NB4 (cell line): ENCODE data around the gene PRRX2.

Experiments used
- DNase-seq: peaks from one replicate; pipeline ENCODE4 v3.0.0; 2010; ENCODE audit warnings: low read depth
- H3K4me3 ChIP-seq: one replicate; pipeline ENCODE4 v1.5.1; 2011; ENCODE audit warnings: mild to moderate bottlenecking, low read depth, low read length, moderate library complexity
- MYC ChIP-seq: IDR thresholded peaks from 2 replicates; pipeline ENCODE4 v1.6.1; 2011; ENCODE audit warnings: low read depth, low read length
- POLR2A ChIP-seq: IDR thresholded peaks from 2 replicates; pipeline ENCODE4 v1.6.1; 2011; ENCODE audit warnings: mild to moderate bottlenecking; ENCODE audit not compliant: insufficient read length; ENCODE audit errors: extremely low read depth
- TF ChIP-seq, protein P1 (sequence below): IDR thresholded peaks from one replicate; pipeline ENCODE4 v1.5.1; 2012; ENCODE audit warnings: low read depth, low read length
- TF ChIP-seq, protein P2 (sequence below): IDR thresholded peaks from 2 replicates; pipeline ENCODE4 v1.6.1; 2011; ENCODE audit warnings: low read depth, low read length

The PRRX2 gene

DNA sequence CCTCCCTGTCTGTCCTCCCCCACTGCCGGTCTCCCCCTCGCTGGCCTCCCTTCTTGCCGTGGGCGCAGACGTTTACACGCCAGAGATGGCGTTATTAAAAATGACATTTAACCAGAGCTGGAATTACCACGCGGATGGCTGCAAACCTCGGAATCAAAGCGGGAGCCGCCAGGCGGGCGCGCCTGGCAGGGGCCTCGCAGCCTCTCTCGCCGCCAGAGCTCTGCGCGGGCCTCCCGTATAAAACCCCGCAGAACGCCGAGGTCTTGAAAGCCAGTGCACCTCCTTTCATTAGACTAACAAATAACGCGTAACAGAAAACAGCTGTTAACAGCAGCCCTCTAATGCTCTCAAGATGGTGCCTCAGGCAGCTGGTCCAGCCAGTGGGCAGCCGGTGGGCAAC is 10.2 kb downstream of the PRRX2 start:
- no peak for DNase-seq
- no peak overlapping the region for H3K4me3 ChIP-seq
- TF ChIP-seq MYC: no peak
- TF ChIP-seq, protein P1, sequence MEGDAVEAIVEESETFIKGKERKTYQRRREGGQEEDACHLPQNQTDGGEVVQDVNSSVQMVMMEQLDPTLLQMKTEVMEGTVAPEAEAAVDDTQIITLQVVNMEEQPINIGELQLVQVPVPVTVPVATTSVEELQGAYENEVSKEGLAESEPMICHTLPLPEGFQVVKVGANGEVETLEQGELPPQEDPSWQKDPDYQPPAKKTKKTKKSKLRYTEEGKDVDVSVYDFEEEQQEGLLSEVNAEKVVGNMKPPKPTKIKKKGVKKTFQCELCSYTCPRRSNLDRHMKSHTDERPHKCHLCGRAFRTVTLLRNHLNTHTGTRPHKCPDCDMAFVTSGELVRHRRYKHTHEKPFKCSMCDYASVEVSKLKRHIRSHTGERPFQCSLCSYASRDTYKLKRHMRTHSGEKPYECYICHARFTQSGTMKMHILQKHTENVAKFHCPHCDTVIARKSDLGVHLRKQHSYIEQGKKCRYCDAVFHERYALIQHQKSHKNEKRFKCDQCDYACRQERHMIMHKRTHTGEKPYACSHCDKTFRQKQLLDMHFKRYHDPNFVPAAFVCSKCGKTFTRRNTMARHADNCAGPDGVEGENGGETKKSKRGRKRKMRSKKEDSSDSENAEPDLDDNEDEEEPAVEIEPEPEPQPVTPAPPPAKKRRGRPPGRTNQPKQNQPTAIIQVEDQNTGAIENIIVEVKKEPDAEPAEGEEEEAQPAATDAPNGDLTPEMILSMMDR: no peak
- TF ChIP-seq, protein P2, sequence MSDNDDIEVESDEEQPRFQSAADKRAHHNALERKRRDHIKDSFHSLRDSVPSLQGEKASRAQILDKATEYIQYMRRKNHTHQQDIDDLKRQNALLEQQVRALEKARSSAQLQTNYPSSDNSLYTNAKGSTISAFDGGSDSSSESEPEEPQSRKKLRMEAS: no peak
- no peak for TF ChIP-seq POLR2A

DNA sequence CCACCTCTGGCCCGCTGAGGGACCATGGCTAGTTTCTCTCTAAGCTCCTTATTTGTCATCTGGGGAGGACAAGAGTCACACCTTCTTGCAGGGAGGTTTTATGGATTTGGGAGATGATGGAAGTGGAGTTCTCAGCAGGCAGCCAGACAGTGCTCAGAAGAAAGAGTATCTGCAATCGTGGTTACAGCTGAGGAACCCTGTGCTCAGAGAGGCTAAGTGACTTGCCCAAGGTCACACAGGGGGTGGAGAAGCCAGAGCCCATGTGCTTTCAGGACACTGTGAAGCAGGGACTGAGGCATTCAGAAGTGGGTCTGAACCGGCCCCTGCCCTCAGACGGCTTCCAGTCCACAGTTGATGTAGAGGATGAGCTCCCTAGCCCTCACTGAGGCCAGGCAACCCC is 10.8 kb downstream of the PRRX2 start:
- DNase-seq: no peak

DNA sequence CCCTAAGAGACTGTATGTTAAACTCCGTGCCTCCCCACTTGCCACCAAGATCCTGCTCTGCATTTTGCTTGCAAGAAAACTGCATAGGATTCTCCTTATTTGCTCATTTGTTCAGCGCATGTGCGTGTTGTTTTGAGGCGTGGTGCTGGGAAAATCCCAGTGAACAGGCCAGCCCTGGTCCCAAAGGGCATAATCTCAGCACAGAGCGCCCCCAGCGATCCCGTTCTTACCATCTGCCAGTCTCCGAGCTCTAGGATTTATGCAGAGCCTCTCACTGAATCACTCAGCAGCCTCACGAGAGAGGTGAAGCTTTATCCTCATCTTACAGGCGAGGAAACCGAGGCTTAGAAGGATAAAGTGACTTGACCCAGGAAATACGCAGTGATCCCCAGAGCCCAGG is 11.5 kb downstream of the PRRX2 start:
- TF ChIP-seq, protein P2: no peak
- TF ChIP-seq, protein P1: no peak
- TF ChIP-seq MYC (no peak), POLR2A (no peak)
- no peak for DNase-seq

More for the DNA sequence above, 10.8 kb downstream of the PRRX2 start:
- no peak overlapping the region for H3K4me3 ChIP-seq
- TF ChIP-seq, protein P1: no peak
- no peak for TF ChIP-seq MYC
- TF ChIP-seq POLR2A: no peak

DNA sequence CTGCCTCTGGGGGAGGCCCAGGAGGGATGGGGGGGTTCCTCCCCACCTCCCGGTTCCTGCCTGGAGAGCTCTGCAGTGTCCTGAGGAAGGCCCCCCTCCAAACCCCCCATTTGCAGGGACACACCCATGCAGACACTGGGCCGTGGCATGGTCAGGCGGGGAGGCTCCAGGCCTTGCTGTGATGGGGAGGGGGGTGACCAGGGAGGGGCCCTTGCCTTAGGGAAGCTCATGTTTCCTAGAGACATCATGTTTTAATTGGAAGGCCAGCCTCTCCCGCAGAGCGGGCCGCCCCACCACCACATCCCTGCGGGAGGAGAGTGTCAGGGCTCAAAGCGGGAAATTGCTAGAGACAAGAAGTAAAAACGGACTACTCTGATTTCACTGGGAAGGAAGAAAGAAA is 12.0 kb downstream of the PRRX2 start:
- no peak for DNase-seq
- TF ChIP-seq, protein P1: no peak
- TF ChIP-seq POLR2A (no peak), MYC (no peak)
- TF ChIP-seq, protein P2: no peak
- H3K4me3 ChIP-seq: no peak overlapping the region

More for the DNA sequence above, 11.5 kb downstream of the PRRX2 start:
- no peak overlapping the region for H3K4me3 ChIP-seq

DNA sequence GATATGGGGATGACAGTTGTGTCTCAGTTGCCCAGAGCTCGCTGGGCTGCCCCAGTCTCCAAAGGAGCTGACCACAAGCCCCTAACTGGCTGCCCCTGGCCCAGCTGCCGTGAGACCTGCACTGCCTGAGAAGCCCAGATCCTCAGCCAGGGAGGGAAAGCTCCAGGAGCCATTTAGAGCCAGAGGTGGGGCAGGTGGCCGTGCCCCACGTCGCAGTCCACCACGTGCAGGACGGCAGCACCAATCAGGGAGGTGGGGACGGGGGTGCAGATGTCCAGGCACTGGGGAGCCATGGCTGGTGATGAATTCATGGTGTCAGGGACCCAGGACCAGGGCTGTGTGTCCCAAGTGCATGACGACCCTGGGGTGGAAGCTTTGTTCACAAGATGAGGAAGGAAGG is 13.4 kb downstream of the PRRX2 start:
- H3K4me3 ChIP-seq: no peak overlapping the region
- no peak for DNase-seq
- TF ChIP-seq, protein P2: no peak
- TF ChIP-seq, protein P1: no peak
- TF ChIP-seq MYC (no peak), POLR2A (no peak)

DNA sequence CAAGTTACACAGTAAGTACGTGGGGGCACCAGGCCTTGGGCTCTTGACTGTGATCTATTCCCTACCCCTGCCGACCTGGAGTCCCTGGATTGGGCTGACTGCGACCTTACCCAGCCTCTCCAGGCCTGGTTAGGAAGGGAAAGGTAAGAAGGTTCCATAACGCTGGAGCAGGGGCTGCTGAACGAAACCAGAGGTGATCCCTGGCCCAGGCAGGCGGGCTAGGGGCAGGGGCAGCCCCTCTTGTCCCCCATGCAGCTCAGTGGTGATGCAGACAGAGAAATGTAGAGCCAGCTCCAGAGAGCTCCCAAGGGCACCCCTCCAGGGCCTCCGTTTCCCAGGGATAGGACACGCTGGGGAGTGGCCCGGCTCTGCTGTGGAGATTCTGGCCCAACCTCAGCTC is 14.1 kb downstream of the PRRX2 start:
- no peak for DNase-seq
- TF ChIP-seq, protein P1: no peak
- TF ChIP-seq, protein P2: no peak
- TF ChIP-seq MYC: no peak
- no peak for TF ChIP-seq POLR2A
- no peak overlapping the region for H3K4me3 ChIP-seq
